ENCODE results near the gene XPOT. TPM values are rescaled to one million over a fixed set of nuclear protein-coding genes. Genes with fewer than 3 reads are reported as not detected.

Gene XPOT
- total RNA-seq, 1 experiment from 2014 or later: 62.0 TPM

DNA sequence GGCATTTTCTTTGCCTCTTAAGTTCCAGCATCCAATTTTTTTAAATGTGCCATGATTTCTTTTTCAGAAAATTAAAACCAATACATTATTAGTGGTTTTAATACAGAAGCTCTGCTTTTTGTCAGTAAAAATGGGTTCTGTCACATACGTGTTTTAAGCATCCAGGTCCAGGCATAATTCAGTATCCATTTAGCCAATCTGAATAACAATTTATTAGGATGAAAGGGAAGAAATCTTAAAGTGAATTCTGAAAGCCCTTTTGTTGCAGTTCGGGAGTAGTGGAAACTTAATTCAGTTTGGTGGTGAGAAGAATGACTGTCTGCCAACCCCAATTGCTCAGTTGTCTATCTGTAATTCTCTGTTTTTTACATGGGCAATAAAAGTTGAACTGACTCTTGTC is 7.2 kb downstream of the XPOT start:
- no peaks in the 10 kb centered on the region for H3K9me2 ChIP-seq (replicated peaks; ENCODE audit: low read length)
- no peaks in the 10 kb centered on the region for H3K9me3 ChIP-seq (ENCODE audit: low read length)
- no peak overlapping the region for H3K27ac ChIP-seq (ENCODE audit: low read length)
- no peaks in the 10 kb centered on the region for H3K27me3 ChIP-seq (ENCODE audit: low read length)
- no peak for TF ChIP-seq EZH2 (IDR thresholded peaks at IDR 0.05; ENCODE audit: low read length, unreplicated experiment)
- TF ChIP-seq, protein P1, sequence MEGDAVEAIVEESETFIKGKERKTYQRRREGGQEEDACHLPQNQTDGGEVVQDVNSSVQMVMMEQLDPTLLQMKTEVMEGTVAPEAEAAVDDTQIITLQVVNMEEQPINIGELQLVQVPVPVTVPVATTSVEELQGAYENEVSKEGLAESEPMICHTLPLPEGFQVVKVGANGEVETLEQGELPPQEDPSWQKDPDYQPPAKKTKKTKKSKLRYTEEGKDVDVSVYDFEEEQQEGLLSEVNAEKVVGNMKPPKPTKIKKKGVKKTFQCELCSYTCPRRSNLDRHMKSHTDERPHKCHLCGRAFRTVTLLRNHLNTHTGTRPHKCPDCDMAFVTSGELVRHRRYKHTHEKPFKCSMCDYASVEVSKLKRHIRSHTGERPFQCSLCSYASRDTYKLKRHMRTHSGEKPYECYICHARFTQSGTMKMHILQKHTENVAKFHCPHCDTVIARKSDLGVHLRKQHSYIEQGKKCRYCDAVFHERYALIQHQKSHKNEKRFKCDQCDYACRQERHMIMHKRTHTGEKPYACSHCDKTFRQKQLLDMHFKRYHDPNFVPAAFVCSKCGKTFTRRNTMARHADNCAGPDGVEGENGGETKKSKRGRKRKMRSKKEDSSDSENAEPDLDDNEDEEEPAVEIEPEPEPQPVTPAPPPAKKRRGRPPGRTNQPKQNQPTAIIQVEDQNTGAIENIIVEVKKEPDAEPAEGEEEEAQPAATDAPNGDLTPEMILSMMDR (conservative IDR thresholded peaks at IDR 0.05; ENCODE audit: low read depth, low read length): no peak
- no peak for TF ChIP-seq EZH2phosphoT487 (IDR thresholded peaks at IDR 0.05; ENCODE audit: borderline replicate concordance, low read length)
- H3F3A ChIP-seq (ENCODE audit: low read length, unreplicated experiment): no peaks in the 10 kb centered on the region
- no peaks in the 10 kb centered on the region for H4K20me1 ChIP-seq (ENCODE audit: low read length)
- no peak overlapping the region for H3K9ac ChIP-seq (ENCODE audit: low read length)
- H3K79me2 ChIP-seq (ENCODE audit: low read length): peaks cover 51% of the 10 kb centered on the region
- no TSS peak for BruUV-seq (replicated peaks)
- no peak overlapping the region for H3K4me3 ChIP-seq (ENCODE audit: low read length)
- H3K4me2 ChIP-seq (ENCODE audit: low read length): no peak overlapping the region
- intact Hi-C loops (cut with micrococcal nuclease): loop anchor here (5.0 kb wide), 1 partner anchor 36 kb away; no protein-coding TSS in a partner anchor
- DNase-seq (no peak), ATAC-seq (no peak)
- no peak overlapping the region for H2AFZ ChIP-seq (ENCODE audit: low read length)
- ChIA-PET CTCF (no interaction called here), POLR2A (ENCODE audit: unreplicated experiment) (no interaction called here)
- H3K4me1 ChIP-seq (ENCODE audit: insufficient read depth, low read length): peaks cover 7% of the 10 kb centered on the region; the same call in 1 of the 2 replicates
- H3K36me3 ChIP-seq (ENCODE audit: low read depth, low read length): peaks cover 55% of the 10 kb centered on the region

DNA sequence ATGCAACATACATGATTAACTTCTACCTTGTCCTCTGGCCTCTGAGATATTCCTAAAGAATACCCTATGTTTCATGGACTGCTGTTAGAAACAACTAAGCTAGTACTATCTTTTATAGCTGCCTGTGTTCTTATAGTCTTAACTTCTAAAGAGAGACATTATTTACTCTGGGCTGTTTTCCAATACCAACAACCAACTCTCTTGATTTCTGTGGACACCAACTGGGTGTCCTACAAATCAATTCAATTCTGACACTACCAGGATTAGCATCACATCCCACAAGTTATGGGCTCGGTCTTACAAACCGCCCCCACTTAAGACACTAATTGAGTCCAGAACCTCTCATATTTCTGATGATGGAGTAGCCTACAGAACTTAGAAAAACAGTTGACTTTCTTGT is 8.3 kb downstream of the XPOT start:
- Histone ChIP-seq H4K20me1 (ENCODE audit: low read length) (no peaks in the 10 kb centered on the region), H3K4me3 (ENCODE audit: low read length) (no peak overlapping the region), H2AFZ (ENCODE audit: low read length) (no peak overlapping the region), H3K79me2 (ENCODE audit: low read length) (peaks cover 41% of the 10 kb centered on the region), H3K36me3 (ENCODE audit: low read depth, low read length) (peaks cover 65% of the 10 kb centered on the region), H3K9me3 (ENCODE audit: low read length) (no peaks in the 10 kb centered on the region), H3K9ac (ENCODE audit: low read length) (no peak overlapping the region), H3K4me2 (ENCODE audit: low read length) (no peak overlapping the region), H3K9me2 (replicated peaks; ENCODE audit: low read length) (no peaks in the 10 kb centered on the region), H3K4me1 (ENCODE audit: insufficient read depth, low read length) (0 out of 2 replicates have a peak, but pooled peaks cover 4% of the 10 kb centered on the region), H3K27ac (ENCODE audit: low read length) (no peak overlapping the region), H3K27me3 (ENCODE audit: low read length) (no peaks in the 10 kb centered on the region), H3F3A (ENCODE audit: low read length, unreplicated experiment) (no peaks in the 10 kb centered on the region)
- TF ChIP-seq EZH2 (IDR thresholded peaks at IDR 0.05; ENCODE audit: low read length, unreplicated experiment): no peak
- TF ChIP-seq EZH2phosphoT487 (IDR thresholded peaks at IDR 0.05; ENCODE audit: borderline replicate concordance, low read length): no peak
- TF ChIP-seq, protein P1 (conservative IDR thresholded peaks at IDR 0.05; ENCODE audit: low read depth, low read length): no peak
- intact Hi-C loops (cut with micrococcal nuclease): loop anchor here (5.0 kb wide), 1 partner anchor 35 kb away; no protein-coding TSS in a partner anchor
- ATAC-seq: no peak
- DNase-seq: no peak
- BruUV-seq (replicated peaks): no TSS peak
- ChIA-PET CTCF (no interaction called here), POLR2A (ENCODE audit: unreplicated experiment) (no interaction called here)

DNA sequence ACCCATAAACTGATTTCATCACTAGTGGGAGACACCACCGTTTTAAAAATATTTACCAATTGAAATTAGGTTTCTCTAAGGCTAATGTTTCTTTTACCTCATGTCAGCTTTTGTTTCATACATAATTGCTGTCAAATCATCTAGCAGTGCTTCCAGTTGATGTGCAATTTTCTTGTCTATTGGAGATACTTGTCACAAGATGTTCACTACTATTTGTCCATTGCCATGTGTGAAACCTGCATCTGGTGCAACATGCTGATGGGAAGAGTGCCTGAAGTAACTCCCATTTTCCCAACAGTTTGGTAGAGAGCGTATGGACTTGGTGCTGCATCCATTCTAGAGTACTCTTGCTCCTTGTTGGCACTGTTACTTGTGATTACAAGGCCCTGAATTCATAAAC is 9.7 kb downstream of the XPOT start:
- Histone ChIP-seq H3K4me3 (ENCODE audit: low read length) (no peak overlapping the region), H3K79me2 (ENCODE audit: low read length) (peaks cover 27% of the 10 kb centered on the region), H3K9me2 (replicated peaks; ENCODE audit: low read length) (no peaks in the 10 kb centered on the region), H4K20me1 (ENCODE audit: low read length) (no peaks in the 10 kb centered on the region), H3K27ac (ENCODE audit: low read length) (no peak overlapping the region), H3K36me3 (ENCODE audit: low read depth, low read length) (peaks cover 79% of the 10 kb centered on the region), H3K9me3 (ENCODE audit: low read length) (no peaks in the 10 kb centered on the region), H3K4me1 (ENCODE audit: insufficient read depth, low read length) (no peaks in the 10 kb centered on the region), H3F3A (ENCODE audit: low read length, unreplicated experiment) (no peaks in the 10 kb centered on the region), H3K9ac (ENCODE audit: low read length) (no peak overlapping the region), H3K4me2 (ENCODE audit: low read length) (no peak overlapping the region), H3K27me3 (ENCODE audit: low read length) (no peaks in the 10 kb centered on the region), H2AFZ (ENCODE audit: low read length) (no peak overlapping the region)
- TF ChIP-seq, protein P1 (conservative IDR thresholded peaks at IDR 0.05; ENCODE audit: low read depth, low read length): no peak
- TF ChIP-seq EZH2phosphoT487 (IDR thresholded peaks at IDR 0.05; ENCODE audit: borderline replicate concordance, low read length): no peak
- TF ChIP-seq EZH2 (IDR thresholded peaks at IDR 0.05; ENCODE audit: low read length, unreplicated experiment): no peak
- ChIA-PET CTCF (no interaction called here), POLR2A (ENCODE audit: unreplicated experiment) (no interaction called here)
- DNase-seq: no peak
- no TSS peak for BruUV-seq (replicated peaks)
- no peak for ATAC-seq
- intact Hi-C loops (cut with micrococcal nuclease): loop anchor here (5.0 kb wide), 1 partner anchor 33 kb away; no protein-coding TSS in a partner anchor

Measured in PC-3 (cell line).